HEK293 (cell line): Measurements from ENCODE around the gene SGTB.

Source experiments
- CTCF ChIA-PET: fragments of 350-600 bp; formaldehyde crosslinking; extraction: SDS; loops from one replicate; lab custom pipeline; 2021; ENCODE audit warnings: antibody characterized with exemption; lab: Yijun Ruan, JAX
- POLR2A ChIA-PET: fragments of 300-600 bp; formaldehyde crosslinking; extraction: SDS; loops from one replicate; lab custom pipeline; 2020; ENCODE audit warnings: antibody characterized with exemption, inconsistent platforms; lab: Yijun Ruan, JAX
- H3K27ac ChIP-seq: fragments of 200-500 bp; sonication (Bioruptor generic); 2 replicates; pipeline ENCODE4 v1.5.1; 2014; ENCODE audit warnings: low read depth, low read length, control low read depth, inconsistent platforms; ENCODE audit errors: extremely low read depth
- H3K36me3 ChIP-seq, 2 experiments: fragments of 200-500 bp in 1 of 2; sonication (Bioruptor generic) in 1 of 2; 1 replicate in 1 of 2; 2 replicates in 1 of 2; pipeline ENCODE4 v1.5.1; 2014 to 2017; ENCODE audit warnings: inconsistent platforms in 2 of 2, low read length in 2 of 2; ENCODE audit not compliant: control insufficient read depth in 2 of 2, insufficient read depth in 1 of 2
- H3K4me1 ChIP-seq: fragments of 200-500 bp; sonication (Bioruptor generic); 2 replicates; pipeline ENCODE4 v1.5.1; 2014; ENCODE audit warnings: mild to moderate bottlenecking, low read length, inconsistent platforms; ENCODE audit not compliant: control insufficient read depth, insufficient read depth
- H3K4me3 ChIP-seq: 2 replicates; pipeline ENCODE4 v1.5.1; 2011; ENCODE audit warnings: low read depth, mild to moderate bottlenecking, control low read depth, low read length, moderate library complexity
- H3K9me3 ChIP-seq: fragments of 200-500 bp; sonication (Bioruptor generic); 2 replicates; pipeline ENCODE4 v1.5.1; 2014; ENCODE audit warnings: low read depth, low read length, inconsistent platforms; ENCODE audit not compliant: control insufficient read depth, insufficient read depth
- PRDM1 ChIP-seq: fragments of 450-650 bp; formaldehyde crosslinking; IDR thresholded peaks from 2 replicates; pipeline ENCODE4; 2016; ENCODE audit warnings: missing biosample characterization, missing genetic modification characterization
- ZNF16 ChIP-seq: fragments of 450-650 bp; formaldehyde crosslinking; IDR thresholded peaks from 2 replicates; pipeline ENCODE4 v1.5.1; 2016; ENCODE audit warnings: low read depth, missing biosample characterization, missing genetic modification characterization
- ZNF274 ChIP-seq, 2 experiments: fragments of 200-500 bp in 1 of 2; fragments of 450-650 bp in 1 of 2; sonication (Bioruptor generic) in 1 of 2; formaldehyde crosslinking in 1 of 2; IDR thresholded peaks; 2 replicates each; pipeline versions ENCODE4 v1.5.1 to v1.6.1; 2014 to 2016; ENCODE audit warnings: borderline replicate concordance in 1 of 2, inconsistent platforms in 1 of 2, low read length in 1 of 2, missing biosample characterization in 1 of 2, missing genetic modification characterization in 1 of 2
- ZNF292 ChIP-seq: fragments of 450-650 bp; formaldehyde crosslinking; IDR thresholded peaks from 2 replicates; pipeline ENCODE4 v1.5.1; 2016; ENCODE audit warnings: low read depth, missing biosample characterization, missing genetic modification characterization, borderline replicate concordance
- ZNF571 ChIP-seq: fragments of 450-650 bp; formaldehyde crosslinking; IDR thresholded peaks from 2 replicates; pipeline ENCODE4 v1.5.0; 2017; ENCODE audit warnings: missing biosample characterization, missing genetic modification characterization
- ZNF596 ChIP-seq: fragments of 450-650 bp; IDR thresholded peaks from 2 replicates; pipeline ENCODE4 v1.5.0; 2018; ENCODE audit warnings: missing biosample characterization, mild to moderate bottlenecking, missing genetic modification characterization, moderate library complexity
- ZNF768 ChIP-seq: fragments of 450-650 bp; formaldehyde crosslinking; IDR thresholded peaks from 2 replicates; pipeline ENCODE4 v1.5.1; 2018; ENCODE audit warnings: missing biosample characterization, mild to moderate bottlenecking, missing genetic modification characterization

Gene SGTB

DNA sequence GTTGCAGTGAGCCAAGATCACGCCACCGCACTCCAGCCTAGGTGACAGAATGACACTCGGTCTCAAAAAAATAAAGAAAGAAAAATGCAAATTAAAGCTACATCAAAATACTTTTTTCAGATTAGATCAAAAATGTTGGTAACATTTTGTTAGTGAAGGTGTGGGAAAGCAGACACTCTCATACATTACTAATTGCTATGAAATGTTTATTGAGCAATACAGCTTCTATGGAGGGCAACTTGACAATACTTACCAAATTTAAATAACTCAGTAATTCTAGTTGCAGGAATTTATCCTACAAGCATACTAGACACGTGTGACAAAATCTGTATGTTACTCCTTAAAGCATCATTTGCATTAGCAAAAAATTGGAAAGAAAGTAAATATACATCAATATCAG, 101.9 kb downstream of the SGTB start:
- Histone ChIP-seq H3K9me3 (no peaks in the 10 kb centered on the region), H3K36me3 (peaks cover 18 to 23% of the 10 kb centered on the region in 2 experiments), H3K27ac (no peak overlapping the region)
- CTCF ChIA-PET, result interaction anchor here (0.6 to 1.1 kb wide), 2 partner anchors 31 to 123 kb away, joined by 3 to 4 read pairs; no protein-coding TSS in a partner anchor
- TF ChIP-seq ZNF292 (tag by site-specific recombination) (no peak), ZNF596 (tag by site-specific recombination) (no peak), ZNF768 (tag by site-specific recombination) (no peak), ZNF274 (IDR thresholded peaks at IDR 0.05; ENCODE audit: low read length) (no peak), ZNF274 (tag by site-specific recombination; IDR thresholded peaks at IDR 0.05; ENCODE audit: borderline replicate concordance) (no peak), ZNF571 (tag by site-specific recombination) (no peak), PRDM1 (tag by site-specific recombination) (no peak), ZNF16 (tag by site-specific recombination) (no peak)
- TF ChIP-seq, all 188 proteins: peak for 0
- Histone ChIP-seq H3K4me1 (peaks cover 2% of the 10 kb centered on the region; the same call in 1 of the 2 replicates), H3K4me3 (no peak overlapping the region)
- POLR2A ChIA-PET, result no interaction called here
